Measurements from ENCODE around the gene ARHGAP29.

DNA sequence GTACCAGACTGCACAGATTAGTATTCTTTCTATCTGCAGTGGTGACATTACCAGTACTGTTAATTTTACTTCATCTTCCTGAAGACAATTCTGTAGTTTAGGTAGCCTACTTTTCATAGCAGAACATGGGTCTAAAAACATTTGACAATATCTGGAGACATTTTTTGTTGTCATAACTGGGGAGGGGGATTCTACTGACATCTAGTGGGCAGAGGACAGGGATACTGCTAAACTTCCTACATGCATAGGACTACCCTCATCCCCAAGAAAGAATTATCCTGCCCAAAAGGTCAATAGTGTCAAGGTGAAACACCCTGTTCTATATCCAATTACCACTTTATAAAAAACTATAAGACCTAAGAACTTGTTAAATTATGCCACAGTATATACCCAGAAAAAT is 3.4 kb upstream of the ARHGAP29 start:
- no peak for TF ChIP-seq CTCF (IDR thresholded peaks at IDR 0.05)
- no peak for TF ChIP-seq POLR2A (IDR thresholded peaks at IDR 0.05)

Data from Peyer's patch (tissue), 4 donors.